Endothelial cell of umbilical vein (primary cell): ENCODE data around the gene UQCC2.

ENCODE experiments used
- EZH2 ChIP-seq: IDR thresholded peaks from 2 replicates; pipeline ENCODE4 v1.6.1; 2012; ENCODE audit warnings: borderline replicate concordance, low read depth, mild to moderate bottlenecking, moderate library complexity, low read length, inconsistent platforms; ENCODE audit not compliant: severe bottlenecking
- GATA2 ChIP-seq: IDR thresholded peaks from 2 replicates; pipeline ENCODE4 v1.7.0; 2011; ENCODE audit warnings: low read depth, mild to moderate bottlenecking, moderate library complexity, mixed read lengths, low read length; ENCODE audit not compliant: insufficient read length, insufficient read depth
- POLR2A ChIP-seq: IDR thresholded peaks from 2 replicates; pipeline ENCODE4 v1.6.1; 2012; ENCODE audit warnings: low read depth, mild to moderate bottlenecking, control low read depth, low read length
- POLR2AphosphoS5 ChIP-seq: IDR thresholded peaks from 2 replicates; pipeline ENCODE4 v1.6.1; 2012; ENCODE audit warnings: low read depth, mild to moderate bottlenecking, control low read depth, low read length, moderate library complexity; ENCODE audit not compliant: insufficient read depth
- TF ChIP-seq, protein P1 (sequence below): IDR thresholded peaks from 2 replicates; pipeline ENCODE4 v1.6.1; 2011; ENCODE audit not compliant: insufficient read depth, insufficient read length
- TF ChIP-seq, protein P2 (sequence below), 2 donors: IDR thresholded peaks; 1 replicate in 1 of 2; 2 replicates in 1 of 2; pipeline ENCODE4 v1.5.1; 2011; ENCODE audit warnings: low read length in 2 of 2, mild to moderate bottlenecking in 2 of 2, moderate library complexity in 2 of 2, control low read depth in 1 of 2, inconsistent platforms in 1 of 2, low read depth in 1 of 2; ENCODE audit not compliant: insufficient read depth in 1 of 2; ENCODE audit errors: extremely low read depth in 1 of 2

- TF ChIP-seq, protein P1, sequence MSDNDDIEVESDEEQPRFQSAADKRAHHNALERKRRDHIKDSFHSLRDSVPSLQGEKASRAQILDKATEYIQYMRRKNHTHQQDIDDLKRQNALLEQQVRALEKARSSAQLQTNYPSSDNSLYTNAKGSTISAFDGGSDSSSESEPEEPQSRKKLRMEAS = no peak
- TF ChIP-seq EZH2 (no peak), POLR2A (no peak), GATA2 (no peak), POLR2AphosphoS5 (no peak)
- TF ChIP-seq, protein P2, sequence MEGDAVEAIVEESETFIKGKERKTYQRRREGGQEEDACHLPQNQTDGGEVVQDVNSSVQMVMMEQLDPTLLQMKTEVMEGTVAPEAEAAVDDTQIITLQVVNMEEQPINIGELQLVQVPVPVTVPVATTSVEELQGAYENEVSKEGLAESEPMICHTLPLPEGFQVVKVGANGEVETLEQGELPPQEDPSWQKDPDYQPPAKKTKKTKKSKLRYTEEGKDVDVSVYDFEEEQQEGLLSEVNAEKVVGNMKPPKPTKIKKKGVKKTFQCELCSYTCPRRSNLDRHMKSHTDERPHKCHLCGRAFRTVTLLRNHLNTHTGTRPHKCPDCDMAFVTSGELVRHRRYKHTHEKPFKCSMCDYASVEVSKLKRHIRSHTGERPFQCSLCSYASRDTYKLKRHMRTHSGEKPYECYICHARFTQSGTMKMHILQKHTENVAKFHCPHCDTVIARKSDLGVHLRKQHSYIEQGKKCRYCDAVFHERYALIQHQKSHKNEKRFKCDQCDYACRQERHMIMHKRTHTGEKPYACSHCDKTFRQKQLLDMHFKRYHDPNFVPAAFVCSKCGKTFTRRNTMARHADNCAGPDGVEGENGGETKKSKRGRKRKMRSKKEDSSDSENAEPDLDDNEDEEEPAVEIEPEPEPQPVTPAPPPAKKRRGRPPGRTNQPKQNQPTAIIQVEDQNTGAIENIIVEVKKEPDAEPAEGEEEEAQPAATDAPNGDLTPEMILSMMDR (IDR thresholded peaks at IDR 0.05; ENCODE audit: extremely low read depth in 1 of 2, insufficient read depth in 1 of 2, low read depth in 1 of 2, low read length in 2 of 2) = no peak
These were observed 37.9 kb upstream of the UQCC2 start for GRCh38 chr6:33749401-33749800.
